Ovary (tissue), 9 donors: ENCODE results near the gene LGR4. TPM values are rescaled to one million over a fixed set of nuclear protein-coding genes. Genes with fewer than 3 reads are reported as not detected.

Experiments used
- DNase-seq, 5 donors: peaks; one replicate each; pipeline ENCODE4 v3.0.0-alpha.2; 2019 to 2020
- H3K27ac ChIP-seq, 2 donors: fragments of 200-600 bp; one replicate each; pipeline versions ENCODE4 v1.5.1 to v1.8.0; 2019 to 2022
- H3K27me3 ChIP-seq: fragments of 200-600 bp; one replicate; pipeline ENCODE4 v1.8.0; 2022
- H3K36me3 ChIP-seq: fragments of 200-600 bp; sonication (generic); one replicate; pipeline ENCODE4 v1.5.1; 2019
- H3K4me1 ChIP-seq: one replicate; pipeline ENCODE4 v1.8.1; 2013; ENCODE audit warnings: mild to moderate bottlenecking, moderate library complexity; ENCODE audit not compliant: insufficient read depth
- H3K4me3 ChIP-seq: fragments of 200-600 bp; sonication (generic); one replicate; pipeline ENCODE4 v1.5.1; 2017
- H3K9me3 ChIP-seq, 2 donors: fragments of 200-600 bp in 1 of 2; sonication (generic) in 1 of 2; one replicate each; pipeline versions ENCODE4 v1.5.1 to v1.8.1; 2013 to 2019; ENCODE audit warnings: mild to moderate bottlenecking in 1 of 2, moderate library complexity in 1 of 2
- CTCF ChIP-seq, 3 donors: fragments of 450-650 bp in 2 of 3; fragments of 200-600 bp in 1 of 3; IDR thresholded peaks; one replicate each; pipeline versions ENCODE4 v1.5.1 to v1.8.0; 2016 to 2022; ENCODE audit warnings: antibody characterized with exemption in 3 of 3, mild to moderate bottlenecking in 1 of 3
- EP300 ChIP-seq: sonication (generic); formaldehyde crosslinking; IDR thresholded peaks from one replicate; pipeline ENCODE4 v1.6.1; 2017; ENCODE audit warnings: antibody characterized with exemption
- POLR2A ChIP-seq: fragments of 450-650 bp; IDR thresholded peaks from one replicate; pipeline ENCODE4 v1.6.1; 2017; ENCODE audit warnings: antibody characterized with exemption, mild to moderate bottlenecking, moderate library complexity
- WGBS, 3 donors: extraction: QIAGEN DNeasy Blood & Tissue Kit in 1 of 3; methylation state at CpG; one replicate each; pipeline versions ENCODE4 v1.1.5 to v1.1.7; 2013 to 2017; 5-methylcytosine and 5-hydroxymethylcytosine counted together
- intact Hi-C, 4 donors: fragments of 100-400 bp; cut with DNase I; formaldehyde crosslinking; loops; one replicate each; pipeline versions ENCODE4 v1.11.0 to v1.15.1; 2022 to 2023
- polyA plus RNA-seq, 2 donors: library from polyadenylated mRNA; stranded (reverse); fragments of 200-250 nt in 1 of 2; fragments of 350-450 nt in 1 of 2; fragmentation: Illumina TruSeq in 1 of 2; extraction: RNeasy Lipid Tissue Mini Kit (QIAGEN cat#74804) in 1 of 2; gene quantifications; one replicate each; pipeline ENCODE4 v1.2.3, GENCODE V29; 2013 to 2014
- total RNA-seq, 7 donors: library from RNA; depleted of rRNA in 2 of 7; stranded (reverse); fragments of >200 nt in 2 of 7; fragmentation: NEBNext Ultra II Directional in 3 of 7; extraction: Animal tissue kit (Norgen Biotek cat#: 25700) in 3 of 7; gene quantifications; one replicate each; pipeline versions ENCODE4 v1.1.0 to v1.2.4, GENCODE V29; 2016 to 2023
- donor health status: DM: no; HTN: no; CAD: no; lungs with moderate emphysema.
- donor health status: DM: no; HTN: no; CAD: no.
- donor health status: Bipolar disorder and iron deficiency.
- donor health status: DM: yes; HTN: yes; CAD: no.
- donor health status: DM: no; HTN: no; CAD: no.
- donor health status: DM: yes; HTN: yes; CAD: no.

Gene LGR4
- total and polyA plus RNA-seq, 9 donors = 15.3 to 51.1 (median 32.3) TPM

DNA sequence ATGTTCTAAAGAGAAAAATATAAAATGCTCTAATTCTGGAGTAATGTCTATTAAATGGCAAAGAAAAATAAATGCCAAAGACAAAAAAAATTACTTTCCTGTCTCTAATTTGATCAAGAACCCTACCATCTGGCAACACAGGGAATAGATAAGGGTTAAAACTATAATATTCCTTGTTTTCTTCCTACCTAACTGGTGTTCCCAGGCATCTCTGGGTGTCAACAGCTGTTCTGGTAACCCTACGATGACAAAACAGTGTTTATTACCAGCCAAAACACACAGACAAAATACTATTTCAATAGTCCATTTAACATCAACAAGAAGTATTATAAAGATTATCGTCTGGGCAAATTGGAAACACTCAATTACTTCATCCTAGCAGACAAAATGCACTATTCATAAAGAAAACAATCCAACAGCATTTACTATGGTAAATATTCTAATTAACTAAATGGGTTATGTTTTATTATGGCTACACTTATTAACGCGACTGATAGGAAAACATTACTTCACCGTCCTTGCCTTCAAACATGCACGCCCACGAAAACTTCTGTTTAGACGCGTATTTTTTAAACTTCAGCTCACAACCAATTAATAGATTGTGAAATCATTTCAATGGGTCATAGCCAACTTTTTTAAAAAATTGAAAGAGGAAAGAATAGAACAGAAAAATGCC, 50.6 kb downstream of the LGR4 start:
- DNase-seq = no peak
- no peaks in the 10 kb centered on the region for H3K27me3 ChIP-seq
- 13 to 34% (median 21%) methylated on average over 9 of the region's 9 CpGs for WGBS, 3 donors
- H3K36me3 ChIP-seq = no peaks in the 10 kb centered on the region
- intact Hi-C loops = no loop called here
- no peak overlapping the region for H3K4me3 ChIP-seq
- TF ChIP-seq CTCF (IDR thresholded peaks at IDR 0.05) (no peak), POLR2A (no peak)
- peaks cover 3% of the 10 kb centered on the region for H3K4me1 ChIP-seq
- no peaks in the 10 kb centered on the region for H3K9me3 ChIP-seq
- no peak overlapping the region for H3K27ac ChIP-seq

DNA sequence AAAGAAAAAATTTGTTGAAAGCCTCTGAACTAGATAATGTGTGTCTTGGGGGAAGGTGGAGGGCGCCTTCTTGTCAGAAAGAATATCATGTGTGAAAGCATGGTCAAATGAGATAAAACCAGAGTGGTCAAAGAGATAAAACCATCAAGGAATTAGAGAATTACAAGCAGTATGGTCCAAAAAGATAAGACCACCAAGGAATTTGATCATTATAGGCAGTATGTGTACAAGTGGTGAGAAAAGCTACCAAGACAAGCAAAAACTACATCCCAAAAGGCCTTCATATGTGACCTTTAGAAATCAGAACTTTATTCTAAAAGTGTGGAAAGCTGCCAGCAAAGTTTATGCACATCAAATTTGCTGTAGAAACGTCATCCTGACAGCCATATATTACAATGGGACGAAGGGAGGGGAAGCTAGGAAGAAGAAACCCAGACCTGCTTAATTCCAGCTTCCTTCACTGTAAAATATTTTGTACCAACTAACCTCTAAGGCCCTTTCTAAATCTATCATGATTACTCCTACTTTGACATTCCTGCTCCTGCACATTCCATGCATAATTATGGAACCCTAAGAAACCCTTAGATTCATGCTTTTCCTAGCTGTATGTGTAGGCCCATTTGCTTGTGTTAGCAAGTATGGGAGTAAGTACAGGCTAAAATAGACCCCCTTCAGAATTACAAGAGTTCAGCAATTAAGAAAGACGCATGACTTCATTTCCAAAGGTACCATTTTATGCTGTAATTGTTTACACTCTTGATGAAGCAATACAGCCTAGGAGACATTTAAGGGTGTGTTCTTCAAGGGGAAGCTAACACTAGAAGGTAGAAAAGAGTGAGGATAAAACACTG, 51.6 kb downstream of the LGR4 start:
- H3K4me3 ChIP-seq = no peak overlapping the region
- peaks cover 3% of the 10 kb centered on the region for H3K4me1 ChIP-seq
- no peaks in the 10 kb centered on the region for H3K27me3 ChIP-seq
- no peak overlapping the region for H3K27ac ChIP-seq
- no peak for DNase-seq
- intact Hi-C loops = no loop called here
- WGBS, 3 donors = 70 to 83% (median 76%) methylated on average over 4 of the region's 4 CpGs
- TF ChIP-seq EP300 (no peak), CTCF (IDR thresholded peaks at IDR 0.05) (no peak), POLR2A (no peak)
- H3K36me3 ChIP-seq = no peaks in the 10 kb centered on the region
- H3K9me3 ChIP-seq = no peaks in the 10 kb centered on the region

- intact Hi-C loops = no loop called here
Measured at GRCh38 chr11:27420217-27420616, 52.4 kb downstream of the LGR4 start.

GRCh38 chr11:27418356-27418755, 54.2 kb downstream of the LGR4 start:
- H3K36me3 ChIP-seq = no peaks in the 10 kb centered on the region
- 38 to 47% (median 39%) methylated on average over 1 of the region's 1 CpG for WGBS, 3 donors
- no peak for DNase-seq
- no peaks in the 10 kb centered on the region for H3K9me3 ChIP-seq
- TF ChIP-seq CTCF (IDR thresholded peaks at IDR 0.05) = no peak
- TF ChIP-seq POLR2A = no peak
- TF ChIP-seq EP300 = no peak
- intact Hi-C loops = loop anchor here in 1 of 4 donors (10.0 kb wide), 1 partner anchor 46 kb away; no protein-coding TSS in a partner anchor
- no peak overlapping the region for H3K4me3 ChIP-seq
- H3K27ac ChIP-seq = no peak overlapping the region
- no peaks in the 10 kb centered on the region for H3K27me3 ChIP-seq
- H3K4me1 ChIP-seq = peaks cover 3% of the 10 kb centered on the region

More at GRCh38 chr11:27420217-27420616, 52.4 kb downstream of the LGR4 start:
- no peaks in the 10 kb centered on the region for H3K9me3 ChIP-seq
- 94 to 95% (median 95%) methylated on average over 4 of the region's 4 CpGs for WGBS, 3 donors
- H3K4me3 ChIP-seq = no peak overlapping the region
- DNase-seq = no peak
- H3K27me3 ChIP-seq = no peaks in the 10 kb centered on the region
- peaks cover 3% of the 10 kb centered on the region for H3K4me1 ChIP-seq
- H3K36me3 ChIP-seq = no peaks in the 10 kb centered on the region
- TF ChIP-seq POLR2A = no peak
- no peak for TF ChIP-seq EP300
- TF ChIP-seq CTCF (IDR thresholded peaks at IDR 0.05) = no peak
- H3K27ac ChIP-seq = no peak overlapping the region
